DND-41 (cell line): Measurements from ENCODE around the gene ZSCAN1.

Source experiments
- ATAC-seq: fragments of 200-7000 bp; cut with Tn5 transposase; 3 replicates; pipeline ENCODE4 v1.9.1; 2021; ENCODE audit warnings: low read depth; ENCODE audit not compliant: insufficient read depth
- DNase-seq: peaks from one replicate; pipeline ENCODE4 v3.0.0-alpha.2; 2020
- H2AFZ ChIP-seq: 2 replicates; pipeline ENCODE4 v1.6.0; 2012; ENCODE audit warnings: low read depth, low read length
- H3K27ac ChIP-seq: 2 replicates; pipeline ENCODE4 v1.5.1; 2012; ENCODE audit warnings: low read length, inconsistent platforms
- H3K27me3 ChIP-seq: fragments of 200-600 bp; sonication (generic); 2 replicates; pipeline ENCODE4 v1.6.0; 2012; ENCODE audit warnings: low read length, mild to moderate bottlenecking, inconsistent platforms; ENCODE audit not compliant: insufficient read depth, poor library complexity
- H3K36me3 ChIP-seq: 2 replicates; pipeline ENCODE4 v1.5.1; 2012; ENCODE audit warnings: low read length, inconsistent platforms; ENCODE audit not compliant: insufficient read depth
- H3K4me1 ChIP-seq: 2 replicates; pipeline ENCODE4 v1.5.1; 2012; ENCODE audit warnings: mild to moderate bottlenecking, low read length; ENCODE audit not compliant: insufficient read depth
- H3K4me2 ChIP-seq: 2 replicates; pipeline ENCODE4 v1.6.0; 2012; ENCODE audit warnings: mild to moderate bottlenecking, moderate library complexity, low read length, inconsistent platforms; ENCODE audit not compliant: insufficient read depth
- H3K4me3 ChIP-seq, 2 experiments: fragments of 200-600 bp in 1 of 2; shearing (Covaris generic) in 1 of 2; 2 replicates each; pipeline ENCODE4 v1.5.1; 2012 to 2016; ENCODE audit warnings: inconsistent platforms in 2 of 2, low read length in 2 of 2, mild to moderate bottlenecking in 2 of 2, low read depth in 1 of 2, moderate library complexity in 1 of 2
- H3K79me2 ChIP-seq: 2 replicates; pipeline ENCODE4 v1.6.0; 2012; ENCODE audit warnings: low read length, inconsistent platforms; ENCODE audit not compliant: insufficient read depth
- H3K9ac ChIP-seq: 2 replicates; pipeline ENCODE4 v1.6.0; 2012; ENCODE audit warnings: low read depth, mild to moderate bottlenecking, inconsistent platforms, low read length, moderate library complexity
- H3K9me3 ChIP-seq: 2 replicates; pipeline ENCODE4 v1.5.1; 2012; ENCODE audit warnings: low read length, moderate library complexity, mild to moderate bottlenecking, inconsistent platforms; ENCODE audit not compliant: insufficient read depth, severe bottlenecking
- H4K20me1 ChIP-seq: 2 replicates; pipeline ENCODE4 v1.6.0; 2012; ENCODE audit warnings: low read length; ENCODE audit not compliant: insufficient read depth
- CTCF ChIP-seq: IDR thresholded peaks from 2 replicates; pipeline ENCODE4 v1.5.1; 2012; ENCODE audit warnings: borderline replicate concordance, low read length, moderate library complexity, mild to moderate bottlenecking; ENCODE audit not compliant: poor library complexity, severe bottlenecking; ENCODE audit errors: extremely low read depth
- EZH2 ChIP-seq: IDR thresholded peaks from 3 replicates; pipeline ENCODE4 v1.6.1; 2012; ENCODE audit warnings: borderline replicate concordance, low read depth, mild to moderate bottlenecking, moderate library complexity, low read length, inconsistent platforms; ENCODE audit not compliant: severe bottlenecking

ZSCAN1 gene

GRCh38 chr19:58056261-58056660 lies 22.4 kb downstream of the ZSCAN1 start:
- Histone ChIP-seq H3K36me3 (peaks cover 15% of the 10 kb centered on the region), H3K4me2 (no peak overlapping the region), H2AFZ (no peak overlapping the region), H3K4me3 (no peak overlapping the region), H4K20me1 (no peaks in the 10 kb centered on the region), H3K27ac (no peak overlapping the region), H3K27me3 (no peaks in the 10 kb centered on the region), H3K9ac (no peak overlapping the region), H3K4me1 (peaks cover 19% of the 10 kb centered on the region), H3K9me3 (peaks cover 13% of the 10 kb centered on the region), H3K79me2 (peaks cover 10% of the 10 kb centered on the region)
- ATAC-seq (no peak), DNase-seq (no peak)
- TF ChIP-seq CTCF (no peak), EZH2 (no peak)

- TF ChIP-seq EZH2 (no peak), CTCF (no peak)
- ATAC-seq (no peak), DNase-seq (no peak)
- no peak overlapping the region for H3K27ac ChIP-seq
- no peak overlapping the region for H2AFZ ChIP-seq
- H4K20me1 ChIP-seq = no peaks in the 10 kb centered on the region
- no peaks in the 10 kb centered on the region for H3K27me3 ChIP-seq
- H3K79me2 ChIP-seq = peaks cover 10% of the 10 kb centered on the region
- H3K4me2 ChIP-seq = no peak overlapping the region
- H3K9me3 ChIP-seq = peaks cover 10% of the 10 kb centered on the region
- H3K4me3 ChIP-seq = no peak overlapping the region
- H3K9ac ChIP-seq = no peak overlapping the region
- peaks cover 21% of the 10 kb centered on the region for H3K36me3 ChIP-seq
- peaks cover 19% of the 10 kb centered on the region for H3K4me1 ChIP-seq
Measured at GRCh38 chr19:58056861-58057260, 23.0 kb downstream of the ZSCAN1 start.

- Histone ChIP-seq H3K79me2 (peaks cover 10% of the 10 kb centered on the region), H2AFZ (peak overlapping the region; percentile 71), H3K36me3 (peaks cover 31% of the 10 kb centered on the region), H3K4me1 (peaks cover 19% of the 10 kb centered on the region), H4K20me1 (no peaks in the 10 kb centered on the region), H3K9me3 (peaks cover 9% of the 10 kb centered on the region), H3K4me3 (peak overlapping the region in 1 of 2 experiments; percentile 76; a peak in 2 of 4 replicates), H3K4me2 (peak overlapping the region; percentile 79), H3K27ac (peak overlapping the region; percentile 82), H3K9ac (peak overlapping the region; percentile 80), H3K27me3 (no peaks in the 10 kb centered on the region)
- no peak for TF ChIP-seq EZH2
- TF ChIP-seq CTCF = no peak
- DNase-seq (no peak), ATAC-seq (no peak)
Measured at GRCh38 chr19:58058467-58058866, 24.6 kb downstream of the ZSCAN1 start.
